Stimulated activated CD8-positive, alpha-beta memory T cell treated with anti-CD3 and anti-CD28 coated beads, Interleukin-12 subunit alpha, Interleukin-12 subunit beta, amount 100 ng/mL, for 4 hours (primary cell): Measurements from ENCODE around the gene FES.
"Not testable (repeated sequence)": the region's sequence is repeated elsewhere in the genome, so short reads cannot be mapped to it uniquely, and the experiment has no call there.

Experiments
- DNase-seq: peaks from one replicate; pipeline ENCODE4 v3.0.0-alpha.2; 2020; ENCODE audit warnings: low read depth

Gene FES

GRCh38 chr15:90860942-90861675, 23.2 kb upstream of the FES start:
- DNase-seq = no peak

GRCh38 chr15:90862487-90862886, 21.8 kb upstream of the FES start:
- DNase-seq = no peak

GRCh38 chr15:90862964-90863778, 21.1 kb upstream of the FES start:
- no peak for DNase-seq

DNA sequence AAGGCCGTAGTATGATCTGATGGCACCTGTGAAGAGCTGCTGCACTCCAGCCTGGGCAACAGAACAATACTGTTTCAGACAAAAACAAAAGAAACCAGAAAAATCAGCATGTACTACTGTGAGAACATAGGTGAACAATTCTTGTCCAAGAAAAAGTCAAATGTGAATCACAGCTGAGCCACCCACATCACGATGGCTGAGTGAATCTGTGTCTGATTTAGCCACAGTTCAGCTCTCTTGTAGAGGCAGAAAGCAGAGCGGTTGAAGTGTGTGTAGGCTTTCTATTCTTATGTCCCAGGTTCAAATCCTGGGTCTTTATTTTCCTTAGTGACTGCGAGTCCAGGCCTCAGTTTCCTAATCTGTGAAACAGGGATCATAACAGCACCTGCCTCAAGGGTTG, 20.3 kb upstream of the FES start:
- no peak for DNase-seq

GRCh38 chr15:90864507-90864906, 19.8 kb upstream of the FES start:
- no peak for DNase-seq

DNA sequence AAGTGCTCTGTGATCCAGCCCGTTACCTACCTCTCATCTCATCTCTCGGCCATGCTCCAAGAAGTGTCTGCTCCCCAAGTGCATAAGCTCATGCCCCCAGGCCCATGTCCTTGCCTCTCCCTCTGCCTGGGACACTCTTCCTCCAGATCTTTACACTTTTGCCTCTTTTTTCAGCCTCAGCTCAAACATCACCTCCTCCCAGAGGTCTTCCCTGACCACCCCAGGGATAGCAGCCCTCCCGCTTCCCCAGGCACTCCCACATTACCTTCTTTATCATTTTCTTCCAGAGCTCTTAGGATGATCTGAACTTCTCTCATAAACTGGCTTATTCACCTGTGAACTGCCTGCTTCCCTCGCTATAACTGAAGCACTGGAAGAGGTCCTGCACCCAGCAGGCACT, 18.6 kb upstream of the FES start:
- DNase-seq = no peak

DNA sequence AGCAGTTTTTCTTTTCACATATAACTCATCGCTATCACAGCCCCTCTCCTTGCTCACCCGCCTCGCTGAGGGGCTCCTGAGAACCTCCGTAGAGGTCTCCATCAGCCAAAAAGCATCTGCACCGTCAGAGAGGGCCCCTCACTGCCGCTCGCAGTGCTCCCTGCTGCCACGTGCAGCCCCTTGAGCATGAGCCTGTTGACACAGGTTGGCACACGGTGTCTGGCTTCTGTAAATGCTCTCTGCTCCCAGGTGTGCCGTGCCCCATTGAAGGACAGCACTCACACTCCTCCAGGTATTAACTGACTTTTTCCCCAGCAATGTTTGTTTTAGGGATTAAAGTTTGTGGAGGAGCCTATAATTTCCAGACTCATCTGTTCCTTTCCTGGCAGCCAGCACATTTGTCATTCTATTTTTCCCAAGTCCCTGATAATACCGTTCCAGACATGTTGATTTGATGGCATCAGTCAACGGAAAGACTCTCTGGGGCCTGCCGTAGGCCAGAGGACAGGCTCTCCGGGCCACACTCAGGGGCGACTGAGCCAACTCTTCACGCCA, 18.1 kb upstream of the FES start:
- no peak for DNase-seq

GRCh38 chr15:90866800-90867199, 17.5 kb upstream of the FES start:
- DNase-seq = no peak

DNA sequence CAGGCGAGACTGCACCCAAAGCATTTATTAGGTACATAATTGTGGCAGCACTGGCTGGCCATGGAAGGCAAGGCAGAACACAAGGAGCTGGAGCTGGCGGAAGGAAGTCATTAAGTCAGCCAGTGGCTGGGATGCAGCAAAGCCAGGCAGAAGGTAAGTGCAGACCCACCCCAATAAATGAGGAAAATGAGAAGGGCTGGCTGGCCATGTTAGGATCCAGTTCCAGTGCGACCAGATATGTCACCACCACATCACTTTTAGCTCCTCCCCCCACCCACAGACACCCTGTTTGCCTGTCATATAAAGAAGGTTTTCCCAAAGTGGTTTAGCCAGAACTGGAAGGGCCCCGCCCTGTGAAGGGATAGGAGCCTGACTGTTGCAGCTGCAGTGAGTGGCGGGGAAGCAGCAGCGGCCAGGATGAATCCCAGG, 16.0 kb upstream of the FES start, which contains the start of gene FURIN:
TSS of gene FURIN (plus strand) at position 328 of the 429 bp plus-strand sequence. CDS start 7,153 bp downstream, outside the sequence.
- no peak for DNase-seq

GRCh38 chr15:90869140-90869541, 15.2 kb upstream of the FES start:
- DNase-seq = no peak

GRCh38 chr15:90869601-90870353, 14.5 kb upstream of the FES start:
- DNase-seq = no peak

DNA sequence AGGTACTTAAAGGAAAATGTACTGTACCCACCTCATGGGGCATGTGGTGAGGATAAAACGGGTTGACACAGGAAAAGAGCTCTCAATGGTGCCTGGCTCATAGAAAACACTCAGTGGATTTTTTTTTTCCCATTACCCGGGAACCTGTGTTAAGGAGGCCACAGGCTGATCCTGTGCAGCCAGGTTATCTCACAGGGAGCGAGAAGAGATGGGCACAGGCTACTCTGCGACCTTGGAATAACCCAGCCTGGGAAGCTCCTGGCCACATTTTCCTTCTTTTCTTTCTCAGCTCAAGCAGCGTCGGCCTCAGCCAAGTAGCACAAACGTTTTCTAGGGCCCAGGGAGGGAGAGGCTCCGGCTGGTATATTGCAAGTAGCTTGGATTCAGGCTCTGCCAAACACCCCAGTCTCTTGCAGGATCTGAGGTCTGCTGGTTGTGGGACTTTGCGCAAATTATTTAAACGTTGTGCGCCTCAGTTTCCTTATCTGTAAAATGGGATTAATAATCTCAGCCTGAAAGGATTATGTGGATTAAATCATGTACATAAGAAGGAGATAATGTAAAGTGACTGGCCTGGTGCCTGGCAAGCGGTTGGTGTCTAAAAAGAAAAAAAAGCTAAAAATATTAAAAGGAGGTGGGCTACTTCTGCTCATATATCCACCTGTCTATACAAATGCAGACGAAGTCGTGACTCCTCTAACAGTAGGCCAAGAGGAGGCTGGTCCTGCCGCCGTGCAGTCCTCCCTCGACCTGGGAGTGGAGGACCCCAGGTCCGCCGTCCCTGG, 13.8 kb upstream of the FES start:
- DNase-seq = no peak

DNA sequence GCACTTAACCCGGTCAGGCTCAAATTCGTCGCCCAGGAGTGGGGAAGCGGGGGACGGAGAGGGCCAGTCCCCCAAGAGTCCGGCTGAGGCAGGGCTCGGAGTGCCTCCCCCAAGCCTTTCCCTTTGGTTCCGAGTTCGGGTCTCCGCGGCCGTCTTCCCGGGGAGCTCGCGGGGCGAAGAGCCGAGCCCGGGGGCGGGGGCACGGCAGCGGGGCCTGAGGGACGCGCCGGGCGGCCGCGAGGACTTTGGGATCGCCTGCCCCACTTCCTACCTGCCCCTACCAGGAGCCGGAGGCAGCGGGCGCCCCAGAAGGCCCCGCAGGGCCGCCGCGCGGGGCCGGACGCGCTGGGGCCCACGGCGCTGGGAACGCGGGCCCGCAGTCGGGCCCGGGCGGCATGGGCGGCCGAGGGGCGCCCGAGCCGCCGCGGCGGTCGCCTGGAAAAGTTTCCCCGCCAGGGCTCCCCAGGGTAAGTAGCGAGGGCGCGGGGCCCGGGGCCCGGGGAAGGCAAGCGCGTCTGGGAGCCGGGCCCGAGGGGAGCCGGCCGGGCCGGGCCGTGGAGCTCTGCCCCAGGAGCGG, 13.1 kb upstream of the FES start:
- DNase-seq = no peak

DNA sequence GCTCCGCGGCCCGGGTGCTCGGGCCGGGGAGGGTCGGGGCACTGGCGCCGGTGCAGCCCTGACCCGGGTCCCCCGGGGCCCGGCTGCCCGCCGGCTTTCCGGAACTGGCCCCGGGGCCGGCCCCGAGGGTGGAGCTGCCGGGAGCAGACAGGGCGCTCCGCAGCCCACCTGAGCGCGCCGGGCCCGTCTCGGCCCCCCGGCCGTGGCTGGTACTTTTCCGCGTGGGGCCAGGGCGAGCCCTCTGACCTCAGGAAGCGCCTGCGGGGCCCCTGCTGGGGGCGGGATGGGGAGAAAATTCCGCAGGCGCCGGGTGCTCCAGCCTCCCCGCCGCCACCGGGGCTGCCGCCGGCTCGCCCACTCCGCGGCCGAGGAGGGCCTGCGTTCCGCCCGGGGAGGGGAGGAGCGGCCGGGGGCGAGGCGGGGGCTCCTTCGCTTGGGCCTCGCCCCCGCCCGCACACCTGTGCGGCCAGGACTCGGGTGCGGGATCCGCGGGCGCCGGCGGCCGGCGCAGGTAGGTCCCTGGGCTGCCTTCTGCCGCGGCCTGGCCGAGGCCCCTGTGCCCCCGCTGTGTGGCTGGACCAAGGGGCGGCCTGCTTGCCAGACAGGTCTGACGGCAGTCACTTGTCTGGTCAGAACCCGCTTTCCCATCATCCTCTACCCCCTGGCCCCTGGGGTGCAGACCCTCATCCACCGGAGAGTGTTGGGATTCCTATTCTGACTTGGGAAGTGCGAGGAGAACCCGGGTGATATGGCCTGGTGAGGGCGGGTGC, 12.4 kb upstream of the FES start:
- DNase-seq = no peak

- no peak for DNase-seq
These were observed 11.7 kb upstream of the FES start for GRCh38 chr15:90872486-90873184.

- no peak for DNase-seq
These were observed 10.8 kb upstream of the FES start for GRCh38 chr15:90873488-90873997.

- no peak for DNase-seq
These were observed 10.2 kb upstream of the FES start for GRCh38 chr15:90873998-90874605.

GRCh38 chr15:90874986-90875385, 9.3 kb upstream of the FES start:
- DNase-seq = not testable (repeated sequence)

- DNase-seq = no peak
These were observed 8.7 kb upstream of the FES start for GRCh38 chr15:90875549-90875981.
